22Rv1 (cell line): ENCODE measurements around the gene GATM.

Source experiments
- CTCF ChIP-seq: fragments of 450-650 bp; IDR thresholded peaks from 2 replicates; pipeline ENCODE4 v1.5.1; 2017; ENCODE audit warnings: mild to moderate bottlenecking
- ZFX ChIP-seq: fragments of 450-650 bp; IDR thresholded peaks from 2 replicates; pipeline ENCODE4 v1.6.1; 2017; ENCODE audit warnings: antibody characterized with exemption, borderline replicate concordance

- no peak for TF ChIP-seq CTCF
- TF ChIP-seq ZFX: no peak
Measured at GRCh38 chr15:45363334-45363733, 15.0 kb downstream of the GATM start.
